Smooth muscle cell (in vitro differentiated cells): ENCODE data around the gene LRRC8A. TPM values are rescaled to one million over a fixed set of nuclear protein-coding genes. Genes with fewer than 3 reads are reported as not detected.

Experiments
- DNase-seq: peaks from one replicate; lab custom pipeline; 2025; ENCODE audit not compliant: unreplicated experiment; lab: John Stamatoyannopoulos, UW
- H2AFZ ChIP-seq: fragments of 200-600 bp; sonication (generic); 2 replicates; pipeline ENCODE4 v1.6.0; 2016; ENCODE audit warnings: antibody characterized with exemption, low read depth, mild to moderate bottlenecking
- H3F3A ChIP-seq: fragments of 200-600 bp; sonication (generic); 2 replicates; pipeline ENCODE4 v1.6.0; 2017; ENCODE audit warnings: antibody characterized with exemption, low read depth
- H3K27ac ChIP-seq: fragments of 200-600 bp; sonication (generic); 2 replicates; pipeline ENCODE4 v1.5.1; 2016; ENCODE audit warnings: low read depth, mild to moderate bottlenecking
- H3K27me3 ChIP-seq: fragments of 200-600 bp; sonication (generic); 2 replicates; pipeline ENCODE4 v1.6.1; 2016; ENCODE audit warnings: low read depth, mild to moderate bottlenecking
- H3K36me3 ChIP-seq: fragments of 200-600 bp; sonication (generic); 2 replicates; pipeline ENCODE4 v1.5.1; 2016; ENCODE audit warnings: low read depth
- H3K4me1 ChIP-seq: fragments of 200-600 bp; sonication (generic); 2 replicates; pipeline ENCODE4 v1.5.1; 2016; ENCODE audit warnings: low read depth
- H3K4me2 ChIP-seq: fragments of 200-600 bp; sonication (generic); 2 replicates; pipeline ENCODE4 v1.6.0; 2016; ENCODE audit warnings: mild to moderate bottlenecking
- H3K4me3 ChIP-seq: fragments of 200-600 bp; sonication (generic); 2 replicates; pipeline ENCODE4 v1.5.1; 2016; ENCODE audit warnings: mild to moderate bottlenecking
- H3K79me2 ChIP-seq: fragments of 200-600 bp; sonication (generic); 2 replicates; pipeline ENCODE4 v1.6.0; 2016; ENCODE audit warnings: low read depth, mild to moderate bottlenecking
- H3K9ac ChIP-seq: fragments of 200-600 bp; sonication (generic); 2 replicates; pipeline ENCODE4 v1.6.0; 2016; ENCODE audit warnings: low read depth
- H3K9me3 ChIP-seq: fragments of 200-600 bp; sonication (generic); replicated peaks from 2 replicates; pipeline ENCODE4 v1.5.1; 2016; ENCODE audit warnings: low read depth
- H4K20me1 ChIP-seq: fragments of 200-600 bp; sonication (generic); 2 replicates; pipeline ENCODE4 v1.6.0; 2016; ENCODE audit warnings: low read depth
- CTCF ChIP-seq: fragments of 200-600 bp; sonication (generic); IDR thresholded peaks from 2 replicates; pipeline ENCODE4 v1.5.1; 2017; ENCODE audit warnings: borderline replicate concordance, mild to moderate bottlenecking, antibody characterized with exemption; ENCODE audit not compliant: insufficient read depth, poor library complexity, severe bottlenecking
- WGBS: methylation state at CpG from one replicate; pipeline ENCODE4 v1.1.7; 2016; ENCODE audit warnings: low lambda C conversion rate; 5-methylcytosine and 5-hydroxymethylcytosine counted together
- polyA plus RNA-seq: library from polyadenylated mRNA; unstranded; fragments of >200 nt; fragmentation: Nextera tagmentation; extraction: Ambion mirVana; gene quantifications from 2 replicates; pipeline ENCODE4 v1.2.1, GENCODE V29; 2016
- total RNA-seq: library from RNA; depleted of rRNA; stranded (reverse); fragments of >200 nt; gene quantifications from 2 replicates; pipeline ENCODE4 v1.2.3, GENCODE V29; 2014

Gene LRRC8A
- total and polyA plus RNA-seq, 2 experiments from 2014 or later, result 50.1 to 58.3 TPM

DNA sequence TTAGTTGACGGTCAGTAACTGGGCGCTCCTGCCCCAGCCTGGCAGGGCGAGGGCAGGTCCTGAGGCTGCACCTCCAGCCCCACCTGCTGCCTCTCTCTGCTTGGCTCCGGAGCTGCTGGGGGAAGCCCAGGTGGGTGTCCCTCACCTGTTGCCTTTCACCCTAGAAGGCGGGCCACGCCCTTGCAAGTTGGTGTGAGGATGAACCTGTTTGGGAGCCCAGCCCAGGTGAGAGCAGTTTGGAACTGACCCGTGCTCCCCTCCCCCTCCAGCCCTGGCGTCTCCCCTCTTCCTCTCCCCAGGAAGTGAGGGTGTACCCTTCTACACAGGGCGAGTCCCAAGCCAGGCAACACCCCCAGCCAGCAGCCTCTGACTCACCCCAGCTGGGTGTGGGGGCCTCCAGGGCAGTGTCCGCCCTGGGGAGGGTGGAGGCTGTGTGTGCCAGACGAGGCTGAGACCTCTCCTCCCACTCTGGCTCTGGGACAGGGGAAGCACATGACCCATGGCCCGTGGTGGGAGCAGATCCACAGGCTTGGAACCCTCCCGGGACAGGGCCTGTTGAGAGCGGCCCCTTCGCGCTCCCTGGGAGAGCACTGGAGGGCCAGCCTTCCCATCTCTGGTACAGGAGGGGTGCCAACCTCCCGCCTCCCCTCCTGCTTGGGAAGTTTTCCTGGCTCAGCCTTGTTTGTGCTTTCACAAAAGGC lies 10.4 kb downstream of the LRRC8A start:
- Histone ChIP-seq H2AFZ (no peak overlapping the region), H3F3A (peaks cover 7% of the 10 kb centered on the region), H3K27me3 (no peaks in the 10 kb centered on the region), H3K36me3 (no peaks in the 10 kb centered on the region), H3K9me3 (no peaks in the 10 kb centered on the region), H3K79me2 (peaks cover 98% of the 10 kb centered on the region), H3K27ac (peak overlapping the region; percentile 47), H3K9ac (peak overlapping the region; percentile 41), H3K4me2 (peak overlapping the region; percentile 57), H3K4me1 (peaks cover 4% of the 10 kb centered on the region), H3K4me3 (no peak overlapping the region), H4K20me1 (peaks cover 81% of the 10 kb centered on the region)
- WGBS, result 58% methylated on average over 16 of the region's 17 CpGs
- no peak for TF ChIP-seq CTCF
- DNase-seq, result peak; percentile 23

- Histone ChIP-seq H3K79me2 (peaks cover 98% of the 10 kb centered on the region), H3K9me3 (no peaks in the 10 kb centered on the region), H3K4me1 (no peaks in the 10 kb centered on the region), H3K27me3 (no peaks in the 10 kb centered on the region), H4K20me1 (peaks cover 78% of the 10 kb centered on the region), H3K27ac (peak overlapping the region; percentile 6), H3K36me3 (no peaks in the 10 kb centered on the region), H2AFZ (no peak overlapping the region), H3K4me3 (no peak overlapping the region), H3K9ac (no peak overlapping the region), H3F3A (peaks cover 7% of the 10 kb centered on the region), H3K4me2 (no peak overlapping the region)
- TF ChIP-seq CTCF, result no peak
- WGBS, result 89% methylated on average over 8 of the region's 8 CpGs
- DNase-seq, result no peak
Measured at GRCh38 chr9:128893354-128893753, 11.4 kb downstream of the LRRC8A start.

GRCh38 chr9:128894764-128895163 lies 12.8 kb downstream of the LRRC8A start:
- H3K4me2 ChIP-seq, result no peak overlapping the region
- 98% methylated on average over 2 of the region's 2 CpGs for WGBS
- H4K20me1 ChIP-seq, result peaks cover 83% of the 10 kb centered on the region
- no peak for DNase-seq
- no peak overlapping the region for H3K27ac ChIP-seq
- no peak overlapping the region for H3K4me3 ChIP-seq
- peaks cover 96% of the 10 kb centered on the region for H3K79me2 ChIP-seq
- no peak overlapping the region for H2AFZ ChIP-seq
- H3F3A ChIP-seq, result peaks cover 7% of the 10 kb centered on the region
- H3K27me3 ChIP-seq, result no peaks in the 10 kb centered on the region
- H3K9ac ChIP-seq, result no peak overlapping the region
- H3K9me3 ChIP-seq, result no peaks in the 10 kb centered on the region
- no peaks in the 10 kb centered on the region for H3K4me1 ChIP-seq
- no peak for TF ChIP-seq CTCF
- H3K36me3 ChIP-seq, result no peaks in the 10 kb centered on the region

GRCh38 chr9:128895556-128895955 lies 13.6 kb downstream of the LRRC8A start:
- DNase-seq, result no peak
- no peak overlapping the region for H3K4me3 ChIP-seq
- peaks cover 87% of the 10 kb centered on the region for H4K20me1 ChIP-seq
- no peak overlapping the region for H3K27ac ChIP-seq
- H3K27me3 ChIP-seq, result no peaks in the 10 kb centered on the region
- H3K4me2 ChIP-seq, result no peak overlapping the region
- WGBS, result 74% methylated on average over 4 of the region's 4 CpGs
- no peaks in the 10 kb centered on the region for H3K36me3 ChIP-seq
- no peaks in the 10 kb centered on the region for H3K9me3 ChIP-seq
- H3F3A ChIP-seq, result peaks cover 7% of the 10 kb centered on the region
- H3K9ac ChIP-seq, result no peak overlapping the region
- H2AFZ ChIP-seq, result no peak overlapping the region
- no peaks in the 10 kb centered on the region for H3K4me1 ChIP-seq
- TF ChIP-seq CTCF, result no peak
- peaks cover 93% of the 10 kb centered on the region for H3K79me2 ChIP-seq
